Cerebellar nuclear complex (tissue), 1 donor: ENCODE data around the gene SH2D3A.
"Not testable (repeated sequence)": the region's sequence is repeated elsewhere in the genome, so short reads cannot be mapped to it uniquely, and the experiment has no call there.

Experiments
- DNase-seq, 2 experiments: peaks; one replicate each; lab custom pipeline; 2025; lab: John Stamatoyannopoulos, UW

The SH2D3A gene

GRCh38 chr19:6790194-6791128 lies 23.2 kb upstream of the SH2D3A start:
- DNase-seq, result no peak

GRCh38 chr19:6788896-6789295 lies 21.7 kb upstream of the SH2D3A start:
- no peak for DNase-seq

GRCh38 chr19:6787393-6787792 lies 20.2 kb upstream of the SH2D3A start:
- DNase-seq, result no peak

- DNase-seq, result no peak
These were observed 12.0 kb upstream of the SH2D3A start for GRCh38 chr19:6779206-6779605.

GRCh38 chr19:6778386-6778785 lies 11.2 kb upstream of the SH2D3A start:
- DNase-seq, result no peak

- DNase-seq, result no peak
These were observed 10.2 kb upstream of the SH2D3A start for GRCh38 chr19:6777434-6777833.

- no peak for DNase-seq
These were observed 9.8 kb upstream of the SH2D3A start for GRCh38 chr19:6776999-6777398.

GRCh38 chr19:6776045-6776444 lies 8.8 kb upstream of the SH2D3A start:
- DNase-seq, result not testable (repeated sequence)

GRCh38 chr19:6774821-6775707 lies 7.8 kb upstream of the SH2D3A start:
- no peak for DNase-seq

- DNase-seq, result no peak
These were observed 6.2 kb upstream of the SH2D3A start for GRCh38 chr19:6773323-6773931.

GRCh38 chr19:6772866-6773322 lies 5.7 kb upstream of the SH2D3A start:
- no peak for DNase-seq

GRCh38 chr19:6772028-6772865 lies 5.0 kb upstream of the SH2D3A start, which contains the start of gene VAV1:
Gene VAV1 (plus strand): TSS chr19:6772708. CDS start chr19:6772808, 100 bp downstream.
- DNase-seq, result no peak

GRCh38 chr19:6771648-6772027 lies 4.4 kb upstream of the SH2D3A start:
- DNase-seq, result not testable (repeated sequence)

GRCh38 chr19:6769006-6769619 lies 1.9 kb upstream of the SH2D3A start:
- DNase-seq, result no peak

GRCh38 chr19:6768236-6768785 lies 1.1 kb upstream of the SH2D3A start:
- DNase-seq, result no peak

GRCh38 chr19:6767081-6767356 lies 216 bp downstream of the SH2D3A start:
- DNase-seq, result no peak

GRCh38 chr19:6766357-6767080 lies 716 bp downstream of the SH2D3A start:
- DNase-seq, result no peak

GRCh38 chr19:6765738-6766356 lies 1.4 kb downstream of the SH2D3A start:
- DNase-seq, result no peak

GRCh38 chr19:6762253-6762797 lies 4.9 kb downstream of the SH2D3A start:
- not testable (repeated sequence) for DNase-seq
